H1 (cell line): ENCODE measurements around the gene PAK2.

ENCODE experiments used
- BRCA1 ChIP-seq: IDR thresholded peaks from 2 replicates; pipeline ENCODE4 v1.6.1; 2012; ENCODE audit warnings: low read depth, low read length, improper control_type of control experiment
- SIX5 ChIP-seq: IDR thresholded peaks from 2 replicates; pipeline ENCODE4 v1.6.1; 2011; ENCODE audit warnings: mild to moderate bottlenecking, low read depth, low read length
- TF ChIP-seq, protein P1 (sequence below): IDR thresholded peaks from 2 replicates; pipeline ENCODE4 v1.6.1; 2012; ENCODE audit warnings: inconsistent platforms

DNA sequence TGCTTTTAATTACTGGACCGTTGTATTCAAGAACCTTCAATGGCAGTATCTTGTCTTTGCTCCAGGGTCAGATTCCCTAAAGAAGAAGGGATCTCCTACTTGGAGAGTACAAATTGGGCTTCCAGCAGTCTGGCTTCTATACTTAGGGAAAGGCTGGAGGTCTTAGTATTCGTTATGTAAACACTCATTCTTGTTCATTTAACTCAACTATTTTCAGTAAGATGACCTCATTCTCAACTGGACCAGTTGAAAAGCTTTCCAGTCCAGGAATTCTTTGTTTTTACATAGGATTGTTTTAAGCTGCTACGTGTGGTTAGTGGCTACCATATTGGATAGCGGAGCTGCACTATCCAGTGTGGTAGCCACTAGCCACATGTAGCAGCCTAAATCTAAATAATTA, 132.7 kb downstream of the PAK2 start:
- TF ChIP-seq SIX5 (no peak), BRCA1 (no peak)
- TF ChIP-seq, protein P1, sequence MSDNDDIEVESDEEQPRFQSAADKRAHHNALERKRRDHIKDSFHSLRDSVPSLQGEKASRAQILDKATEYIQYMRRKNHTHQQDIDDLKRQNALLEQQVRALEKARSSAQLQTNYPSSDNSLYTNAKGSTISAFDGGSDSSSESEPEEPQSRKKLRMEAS, result no peak
